Tibial nerve (tissue), 4 donors: Measurements from ENCODE around the gene NUDT7.

Source experiments
- CTCF ChIP-seq, 5 experiments: fragments of 200-600 bp in 3 of 5; fragments of 450-650 bp in 2 of 5; sonication (generic) in 3 of 5; IDR thresholded peaks; one replicate each; pipeline ENCODE4 v1.5.1; 2016 to 2019; ENCODE audit warnings: antibody characterized with exemption in 5 of 5, mild to moderate bottlenecking in 3 of 5, moderate library complexity in 2 of 5
- EP300 ChIP-seq, 2 donors: sonication (generic); formaldehyde crosslinking; IDR thresholded peaks; one replicate each; pipeline ENCODE4 v1.6.1; 2017; ENCODE audit warnings: antibody characterized with exemption in 2 of 2, mild to moderate bottlenecking in 1 of 2
- POLR2A ChIP-seq, 2 donors: fragments of 450-650 bp; IDR thresholded peaks; one replicate each; pipeline ENCODE4 v1.6.1; 2017; ENCODE audit warnings: antibody characterized with exemption in 2 of 2, mild to moderate bottlenecking in 2 of 2, moderate library complexity in 2 of 2

GRCh38 chr16:77789085-77790008 is 67.0 kb downstream of the NUDT7 start:
- TF ChIP-seq EP300 (IDR thresholded peaks at IDR 0.05) (no peak), POLR2A (IDR thresholded peaks at IDR 0.05) (no peak), CTCF (IDR thresholded peaks at IDR 0.05) (no peak)
